Endodermal cell (in vitro differentiated cells): ENCODE results near the gene CAMK2B. TPM values are rescaled to one million over a fixed set of nuclear protein-coding genes. Genes with fewer than 3 reads are reported as not detected.

ENCODE experiments used
- DNase-seq: peaks from one replicate; pipeline ENCODE4 v3.0.0-alpha.2; 2017
- H3K27ac ChIP-seq: 2 replicates; pipeline ENCODE4 v1.5.1; 2013; ENCODE audit warnings: mild to moderate bottlenecking, low read depth, low read length, moderate library complexity
- H3K27me3 ChIP-seq: 2 replicates; pipeline ENCODE4 v1.6.1; 2013; ENCODE audit warnings: mild to moderate bottlenecking, low read length, moderate library complexity; ENCODE audit not compliant: insufficient read depth, control insufficient read depth, poor library complexity, severe bottlenecking
- H3K36me3 ChIP-seq: 2 replicates; pipeline ENCODE4 v1.7.0; 2013; ENCODE audit warnings: mild to moderate bottlenecking, low read length, moderate library complexity; ENCODE audit not compliant: control insufficient read depth, insufficient read depth
- H3K4me1 ChIP-seq: one replicate; pipeline ENCODE4 v1.7.0; 2013; ENCODE audit warnings: low read length; ENCODE audit not compliant: control insufficient read depth, insufficient read depth
- H3K4me3 ChIP-seq: 2 replicates; pipeline ENCODE4 v1.5.1; 2013; ENCODE audit warnings: mild to moderate bottlenecking, low read length, moderate library complexity
- H3K9ac ChIP-seq: 2 replicates; pipeline ENCODE4 v1.6.1; 2013; ENCODE audit warnings: mild to moderate bottlenecking, low read length, moderate library complexity; ENCODE audit not compliant: poor library complexity, severe bottlenecking; ENCODE audit errors: extremely low read depth
- H3K9me3 ChIP-seq: 2 replicates; pipeline ENCODE4 v1.6.1; 2013; ENCODE audit warnings: mild to moderate bottlenecking, low read length, moderate library complexity; ENCODE audit not compliant: control insufficient read depth
- H3K27ac Mint-ChIP-seq: 2 replicates; pipeline ENCODE4 v1.8.0; 2020; ENCODE audit warnings: mixed read lengths
- H3K27me3 Mint-ChIP-seq: 2 replicates; pipeline ENCODE4 v1.8.0; 2021; ENCODE audit warnings: mild to moderate bottlenecking, mixed read lengths; ENCODE audit not compliant: insufficient read depth
- H3K36me3 Mint-ChIP-seq: 2 replicates; pipeline ENCODE4 v1.8.0; 2020; ENCODE audit warnings: low read depth, mixed read lengths
- H3K4me1 Mint-ChIP-seq: 2 replicates; pipeline ENCODE4 v1.8.0; 2020; ENCODE audit warnings: mixed read lengths
- H3K4me3 Mint-ChIP-seq: 2 replicates; pipeline ENCODE4 v1.8.0; 2020; ENCODE audit warnings: mild to moderate bottlenecking, moderate library complexity, mixed read lengths
- H3K9me3 Mint-ChIP-seq: 2 replicates; pipeline ENCODE4 v1.8.0; 2020; ENCODE audit warnings: mild to moderate bottlenecking, mixed read lengths
- WGBS, 2 experiments: methylation state at CpG; one replicate each; pipeline versions ENCODE4 v1.1.5 to v1.1.7; 2013; ENCODE audit warnings: missing lambda C conversion rate in 2 of 2, mixed read lengths in 1 of 2; ENCODE audit not compliant: insufficient coverage in 1 of 2, insufficient read length in 1 of 2; 5-methylcytosine and 5-hydroxymethylcytosine counted together
- total RNA-seq, 2 donors: library from RNA; stranded (reverse); fragmentation: NEBNext Ultra II Directional in 1 of 2; extraction: Animal tissue kit (Norgen Biotek cat#: 25700) in 1 of 2; gene quantifications; 2 replicates in 1 of 2; 3 replicates in 1 of 2; pipeline ENCODE4 v1.2.1, GENCODE V29; 2021
- TF ChIP-seq, protein P1 (sequence below): fragments of 200-600 bp; sonication (generic); conservative IDR thresholded peaks from 2 replicates; pipeline ENCODE4 v1.5.0; 2021; ENCODE audit warnings: antibody characterized with exemption, mild to moderate bottlenecking

Gene CAMK2B
- total RNA-seq, 2 donors from 2014 or later = 0.26 TPM; not detected in 1

DNA sequence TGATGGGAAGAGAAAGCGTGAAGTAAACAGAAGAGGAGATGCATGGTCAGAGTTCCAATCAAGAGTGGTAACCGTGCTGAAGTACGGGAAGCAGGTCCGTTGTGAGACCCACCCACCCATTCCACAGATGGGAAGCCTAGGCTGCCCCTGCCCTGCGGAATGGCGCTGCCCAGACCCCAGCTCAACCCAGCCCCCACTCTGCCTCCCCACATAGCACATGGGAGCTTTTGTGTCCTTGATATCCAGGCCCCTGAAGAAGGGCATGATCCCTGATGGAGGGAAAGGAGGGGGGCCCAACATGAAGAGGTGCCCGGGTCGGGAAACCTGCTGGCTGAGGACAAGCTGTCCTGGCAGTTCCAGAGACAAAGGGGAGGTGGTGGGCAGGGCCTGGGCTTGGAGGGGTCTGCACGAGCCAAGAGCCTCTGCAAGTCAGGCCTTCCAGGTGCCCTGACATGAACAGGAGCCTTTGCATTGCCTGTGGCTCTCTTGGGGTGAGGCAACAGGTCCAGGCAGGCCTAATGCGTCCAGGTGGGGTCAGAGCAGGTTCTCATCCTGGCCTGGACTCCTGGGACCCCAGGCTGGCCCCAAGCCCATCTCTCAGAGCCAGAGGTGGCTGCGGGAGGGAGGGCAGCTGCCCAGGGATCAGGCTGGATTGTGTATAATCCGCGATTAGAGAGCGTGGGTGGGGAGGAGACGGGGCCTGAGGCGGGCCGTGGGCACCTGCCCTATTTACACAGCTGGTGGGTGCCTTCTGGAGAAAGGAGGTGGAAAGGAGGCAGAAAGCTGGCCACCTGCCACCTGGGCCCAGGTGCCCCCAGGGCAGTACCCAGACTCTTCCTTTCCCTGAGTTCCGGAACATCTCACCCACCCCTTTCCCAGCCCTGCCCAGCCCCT is 101.1 kb downstream of the CAMK2B start:
- H3K27me3 ChIP-seq = no peaks in the 10 kb centered on the region
- H3K27me3 Mint-ChIP-seq = peaks cover 2% of the 10 kb centered on the region
- no peaks in the 10 kb centered on the region for H3K4me1 ChIP-seq
- H3K9me3 Mint-ChIP-seq = no peaks in the 10 kb centered on the region
- no peaks in the 10 kb centered on the region for H3K36me3 Mint-ChIP-seq
- H3K4me1 Mint-ChIP-seq = peaks cover 4% of the 10 kb centered on the region
- H3K36me3 ChIP-seq = no peaks in the 10 kb centered on the region
- no peak overlapping the region for H3K4me3 ChIP-seq
- WGBS, 2 experiments = 82 to 83% methylated on average over 10 to 18 of the region's 18 CpGs
- H3K27ac ChIP-seq = no peak overlapping the region
- DNase-seq = no peak
- TF ChIP-seq, protein P1, sequence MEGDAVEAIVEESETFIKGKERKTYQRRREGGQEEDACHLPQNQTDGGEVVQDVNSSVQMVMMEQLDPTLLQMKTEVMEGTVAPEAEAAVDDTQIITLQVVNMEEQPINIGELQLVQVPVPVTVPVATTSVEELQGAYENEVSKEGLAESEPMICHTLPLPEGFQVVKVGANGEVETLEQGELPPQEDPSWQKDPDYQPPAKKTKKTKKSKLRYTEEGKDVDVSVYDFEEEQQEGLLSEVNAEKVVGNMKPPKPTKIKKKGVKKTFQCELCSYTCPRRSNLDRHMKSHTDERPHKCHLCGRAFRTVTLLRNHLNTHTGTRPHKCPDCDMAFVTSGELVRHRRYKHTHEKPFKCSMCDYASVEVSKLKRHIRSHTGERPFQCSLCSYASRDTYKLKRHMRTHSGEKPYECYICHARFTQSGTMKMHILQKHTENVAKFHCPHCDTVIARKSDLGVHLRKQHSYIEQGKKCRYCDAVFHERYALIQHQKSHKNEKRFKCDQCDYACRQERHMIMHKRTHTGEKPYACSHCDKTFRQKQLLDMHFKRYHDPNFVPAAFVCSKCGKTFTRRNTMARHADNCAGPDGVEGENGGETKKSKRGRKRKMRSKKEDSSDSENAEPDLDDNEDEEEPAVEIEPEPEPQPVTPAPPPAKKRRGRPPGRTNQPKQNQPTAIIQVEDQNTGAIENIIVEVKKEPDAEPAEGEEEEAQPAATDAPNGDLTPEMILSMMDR = no peak
- H3K9ac ChIP-seq = no peak overlapping the region
- no peaks in the 10 kb centered on the region for H3K9me3 ChIP-seq
- no peak overlapping the region for H3K4me3 Mint-ChIP-seq
- no peak overlapping the region for H3K27ac Mint-ChIP-seq

DNA sequence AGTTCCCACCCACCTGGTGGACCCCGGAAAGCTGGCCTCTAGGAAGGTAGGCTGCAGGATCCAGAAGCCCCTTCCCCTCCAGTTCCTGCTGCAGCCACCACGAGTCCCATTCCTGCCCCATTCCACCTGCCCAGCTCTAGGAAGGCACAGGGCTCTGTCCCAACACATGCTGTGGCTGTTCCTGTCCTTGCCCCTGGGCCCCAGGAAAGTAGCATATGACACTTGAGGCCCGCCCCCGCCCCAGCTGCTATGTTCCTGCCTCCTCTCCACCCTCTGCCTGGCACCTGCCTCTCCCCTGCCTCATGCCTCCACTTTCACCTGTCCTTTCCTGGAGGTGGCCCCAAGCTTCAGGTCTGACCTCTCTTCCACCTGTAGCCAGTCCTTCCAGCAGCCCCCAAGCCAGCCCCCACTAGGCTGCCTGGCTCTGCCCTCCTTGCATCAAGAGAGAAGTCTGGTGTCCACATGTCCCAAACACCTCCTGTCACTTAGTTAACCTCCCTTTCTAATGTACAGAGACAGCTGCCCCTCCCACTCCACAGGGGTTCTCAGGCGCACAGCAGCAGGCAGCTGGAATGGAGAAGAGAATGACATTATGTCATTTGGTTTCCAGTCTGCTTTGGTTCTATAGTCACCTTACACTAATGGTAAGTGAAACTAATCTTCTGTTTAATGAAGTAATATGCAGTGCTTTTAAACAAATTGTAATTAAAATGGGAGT is 101.9 kb downstream of the CAMK2B start:
- WGBS, 2 experiments = 61 to 73% methylated on average over 4 to 5 of the region's 5 CpGs
- no peak overlapping the region for H3K27ac ChIP-seq
- no peaks in the 10 kb centered on the region for H3K9me3 ChIP-seq
- Mint-ChIP-seq H3K36me3 (no peaks in the 10 kb centered on the region), H3K4me1 (peaks cover 4% of the 10 kb centered on the region), H3K27me3 (peaks cover 2% of the 10 kb centered on the region), H3K4me3 (no peak overlapping the region), H3K9me3 (no peaks in the 10 kb centered on the region), H3K27ac (no peak overlapping the region)
- H3K27me3 ChIP-seq = no peaks in the 10 kb centered on the region
- DNase-seq = peak; percentile 70
- H3K4me3 ChIP-seq = no peak overlapping the region
- TF ChIP-seq, protein P1 = no peak
- H3K9ac ChIP-seq = no peak overlapping the region
- H3K4me1 ChIP-seq = no peaks in the 10 kb centered on the region
- H3K36me3 ChIP-seq = no peaks in the 10 kb centered on the region

DNA sequence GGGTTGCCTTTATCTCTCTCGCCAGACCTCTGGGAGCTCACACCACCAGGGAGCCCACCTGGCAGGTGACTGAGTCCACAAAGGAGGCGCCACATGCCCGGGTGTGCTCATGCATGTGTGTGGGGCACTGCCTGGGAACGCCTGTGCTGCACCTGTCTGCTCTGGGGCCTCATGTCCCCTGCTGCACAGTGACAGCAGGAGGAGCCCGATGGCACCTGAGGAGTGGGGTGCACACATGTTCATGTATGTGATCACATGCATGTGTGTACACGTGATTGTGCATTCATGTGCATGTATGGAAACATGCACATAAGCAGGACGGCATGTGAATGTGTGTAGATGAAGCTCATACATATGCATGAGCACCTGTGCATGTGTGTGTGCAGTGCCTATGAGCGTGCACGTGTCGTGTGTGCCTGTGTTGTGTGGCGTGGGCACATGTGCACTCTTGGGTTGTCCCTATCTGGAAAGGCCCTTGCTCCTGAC is 102.6 kb downstream of the CAMK2B start:
- no peak overlapping the region for H3K27ac ChIP-seq
- H3K9me3 Mint-ChIP-seq = no peaks in the 10 kb centered on the region
- no peak overlapping the region for H3K9ac ChIP-seq
- H3K27ac Mint-ChIP-seq = no peak overlapping the region
- TF ChIP-seq, protein P1 = no peak
- no peaks in the 10 kb centered on the region for H3K27me3 ChIP-seq
- H3K27me3 Mint-ChIP-seq = peaks cover 2% of the 10 kb centered on the region
- H3K36me3 ChIP-seq = no peaks in the 10 kb centered on the region
- 92% methylated on average over 11 of the region's 11 CpGs for WGBS, 2 experiments
- no peaks in the 10 kb centered on the region for H3K36me3 Mint-ChIP-seq
- peaks cover 9% of the 10 kb centered on the region for H3K4me1 Mint-ChIP-seq
- no peak for DNase-seq
- no peaks in the 10 kb centered on the region for H3K9me3 ChIP-seq
- no peaks in the 10 kb centered on the region for H3K4me1 ChIP-seq
- no peak overlapping the region for H3K4me3 ChIP-seq
- no peak overlapping the region for H3K4me3 Mint-ChIP-seq
